Glomerular visceral epithelial cell (primary cell): ENCODE results near the gene GNMT.
"Not testable (repeated sequence)": the region's sequence is repeated elsewhere in the genome, so short reads cannot be mapped to it uniquely, and the experiment has no call there.

Experiments used
- DNase-seq: peaks from one replicate; pipeline ENCODE4 v3.0.0-alpha.2; 2016; ENCODE audit errors: extremely low spot score

Gene GNMT

DNA sequence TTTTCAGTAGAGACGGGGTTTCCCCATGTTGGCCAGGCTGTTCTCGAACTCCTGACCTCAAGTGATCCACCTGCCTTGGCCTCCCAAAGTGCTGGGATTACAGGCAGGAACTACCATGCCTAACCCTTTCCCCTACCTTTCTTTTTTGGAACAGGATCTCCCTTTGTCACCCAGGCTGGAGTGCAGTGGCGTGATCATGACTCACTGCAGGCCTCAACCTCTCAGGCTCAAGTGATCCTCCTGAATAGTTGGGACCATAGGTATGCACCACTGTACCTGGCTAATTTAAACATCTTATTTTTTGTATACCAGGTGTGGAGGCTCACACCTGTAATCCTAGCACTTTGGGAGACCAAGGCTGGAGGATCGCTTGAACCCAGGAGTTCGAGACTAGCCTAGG lies 19.2 kb upstream of the GNMT start:
- not testable (repeated sequence) for DNase-seq

GRCh38 chr6:42942444-42942843 lies 18.1 kb upstream of the GNMT start:
- DNase-seq: no peak

GRCh38 chr6:42947950-42948349 lies 12.6 kb upstream of the GNMT start:
- no peak for DNase-seq

DNA sequence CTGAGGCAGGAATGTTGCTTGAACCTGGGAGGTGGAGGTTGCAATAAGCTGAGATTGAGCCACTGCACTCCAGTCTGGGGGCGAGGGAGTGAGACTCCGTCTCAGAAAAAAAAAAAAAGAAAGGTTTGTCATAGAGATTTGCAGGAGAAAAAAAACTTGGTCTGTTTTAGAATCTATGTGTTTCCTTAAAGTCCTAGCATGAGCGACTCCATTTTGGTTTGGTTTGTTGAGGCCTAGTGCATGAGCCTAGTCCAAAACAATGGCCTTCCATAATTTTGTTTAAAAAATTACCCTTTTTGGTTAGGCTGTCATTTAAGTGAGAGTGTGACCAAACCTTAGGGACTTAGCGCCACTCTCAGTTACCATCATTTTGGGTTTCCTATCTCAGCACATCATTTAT lies 8.2 kb upstream of the GNMT start:
- DNase-seq: no peak

DNA sequence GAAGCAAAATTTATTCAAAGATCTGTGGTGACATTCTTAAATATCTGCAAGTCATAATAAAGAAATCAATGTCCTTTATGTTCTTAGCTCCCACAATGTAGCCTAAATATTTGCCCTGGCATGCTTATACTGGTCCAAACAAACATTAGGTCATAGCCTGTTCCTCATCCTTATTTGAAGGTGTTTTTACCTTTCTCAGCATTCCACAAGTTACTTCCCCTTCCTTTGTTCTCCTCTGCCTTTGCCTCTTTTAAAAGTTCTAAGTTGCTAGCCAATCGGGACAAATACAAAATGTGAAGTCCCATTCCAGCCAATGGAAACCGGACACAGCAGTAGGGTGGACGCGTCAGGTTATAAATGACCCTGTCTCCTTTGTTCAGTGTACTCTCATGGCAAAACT lies 6.1 kb upstream of the GNMT start:
- not testable (repeated sequence) for DNase-seq

- no peak for DNase-seq
These were observed 2.4 kb upstream of the GNMT start for GRCh38 chr6:42958125-42958524.

GRCh38 chr6:42959917-42960242 lies 674 bp upstream of the GNMT start:
- no peak for DNase-seq

DNA sequence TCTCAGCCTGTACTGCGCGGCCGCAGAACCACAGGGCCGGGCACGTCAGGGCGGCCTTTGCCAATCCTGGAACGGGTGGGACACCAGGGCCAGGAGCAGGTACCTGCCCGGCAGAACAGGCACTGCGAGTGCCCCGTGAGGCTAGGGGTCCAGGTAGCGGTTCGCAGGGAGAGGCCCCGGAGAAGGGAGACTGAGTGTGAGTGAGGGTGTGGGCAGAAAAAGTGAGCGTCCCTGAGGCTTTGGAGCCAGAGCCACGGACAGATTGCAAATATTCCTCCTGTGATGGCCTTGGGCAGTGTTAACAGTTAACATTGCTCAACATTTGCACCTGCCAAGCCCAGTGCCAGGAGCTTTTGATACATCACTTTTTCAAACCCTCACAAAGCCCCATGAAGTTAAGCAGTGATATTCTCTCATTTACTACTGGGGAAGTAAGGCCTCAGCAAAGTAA lies 491 bp downstream of the GNMT start:
- DNase-seq: no peak

DNA sequence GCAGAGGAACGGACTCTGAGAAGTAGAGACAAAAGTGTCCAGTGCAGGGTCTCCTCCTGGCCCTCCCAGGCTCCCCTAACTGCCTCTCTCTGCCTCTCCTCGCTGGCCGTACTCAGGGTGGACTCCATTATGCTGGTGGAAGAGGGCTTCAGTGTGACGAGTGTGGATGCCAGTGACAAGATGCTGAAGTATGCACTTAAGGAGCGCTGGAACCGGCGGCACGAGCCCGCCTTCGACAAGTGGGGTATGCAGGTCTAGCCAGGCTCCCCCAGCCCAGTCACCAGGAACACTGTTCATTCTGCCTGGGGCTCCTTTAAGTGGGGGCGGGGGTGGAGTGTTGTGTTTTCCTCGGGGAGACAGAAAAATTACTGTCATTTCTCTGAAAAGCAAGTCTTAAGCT lies 1.5 kb downstream of the GNMT start:
- no peak for DNase-seq

GRCh38 chr6:42962502-42963178 lies 2.1 kb downstream of the GNMT start:
- DNase-seq: no peak

DNA sequence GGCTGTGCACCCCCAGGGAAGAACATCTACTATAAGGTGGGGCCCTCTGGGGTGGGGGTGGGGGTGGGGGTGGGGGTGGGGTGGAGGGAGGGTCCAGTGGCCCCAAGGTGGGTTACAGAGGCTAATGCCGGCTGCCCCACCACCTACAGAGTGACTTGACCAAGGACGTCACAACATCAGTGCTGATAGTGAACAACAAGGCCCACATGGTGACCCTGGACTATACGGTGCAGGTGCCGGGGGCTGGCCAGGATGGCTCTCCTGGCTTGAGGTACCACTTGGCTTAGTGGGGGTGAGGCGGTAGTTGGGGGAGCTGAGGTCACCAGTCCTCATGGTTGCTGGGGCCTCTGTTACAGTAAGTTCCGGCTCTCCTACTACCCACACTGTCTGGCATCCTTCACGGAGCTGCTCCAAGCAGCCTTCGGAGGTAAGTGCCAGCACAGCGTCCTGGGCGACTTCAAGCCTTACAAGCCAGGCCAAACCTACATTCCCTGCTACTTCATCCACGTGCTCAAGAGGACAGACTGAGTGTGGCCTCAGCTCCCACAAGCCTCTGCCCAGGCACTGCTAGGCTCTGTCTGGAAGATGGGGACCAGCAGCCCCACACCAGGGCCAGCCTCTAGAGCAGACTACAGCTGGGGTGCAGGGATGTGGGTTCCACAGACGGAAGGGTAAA lies 2.8 kb downstream of the GNMT start:
- no peak for DNase-seq

GRCh38 chr6:42963855-42964605 lies 3.5 kb downstream of the GNMT start:
- DNase-seq: peak; percentile 48

GRCh38 chr6:42966571-42966970 lies 6.0 kb downstream of the GNMT start:
- DNase-seq: no peak

DNA sequence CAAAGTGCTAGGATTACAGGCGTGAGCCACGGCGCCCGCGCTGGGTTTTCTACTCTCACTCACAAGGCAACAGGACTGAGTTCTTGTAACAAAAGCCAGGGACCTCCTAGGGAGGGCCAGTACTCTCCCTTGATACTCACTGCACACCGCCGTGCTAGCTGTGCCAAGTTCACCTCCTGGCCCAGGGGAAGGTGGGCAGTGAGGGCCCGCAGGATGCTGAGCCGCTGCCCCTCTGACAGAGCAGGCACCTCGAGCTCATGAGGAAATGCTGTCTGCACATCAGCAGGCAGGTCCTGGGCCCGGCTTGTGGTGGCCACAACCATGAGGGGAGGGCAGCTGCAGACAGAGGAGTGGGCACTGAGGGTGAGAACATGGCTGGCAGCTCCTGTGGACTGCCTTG lies 6.7 kb downstream of the GNMT start:
- DNase-seq: no peak

DNA sequence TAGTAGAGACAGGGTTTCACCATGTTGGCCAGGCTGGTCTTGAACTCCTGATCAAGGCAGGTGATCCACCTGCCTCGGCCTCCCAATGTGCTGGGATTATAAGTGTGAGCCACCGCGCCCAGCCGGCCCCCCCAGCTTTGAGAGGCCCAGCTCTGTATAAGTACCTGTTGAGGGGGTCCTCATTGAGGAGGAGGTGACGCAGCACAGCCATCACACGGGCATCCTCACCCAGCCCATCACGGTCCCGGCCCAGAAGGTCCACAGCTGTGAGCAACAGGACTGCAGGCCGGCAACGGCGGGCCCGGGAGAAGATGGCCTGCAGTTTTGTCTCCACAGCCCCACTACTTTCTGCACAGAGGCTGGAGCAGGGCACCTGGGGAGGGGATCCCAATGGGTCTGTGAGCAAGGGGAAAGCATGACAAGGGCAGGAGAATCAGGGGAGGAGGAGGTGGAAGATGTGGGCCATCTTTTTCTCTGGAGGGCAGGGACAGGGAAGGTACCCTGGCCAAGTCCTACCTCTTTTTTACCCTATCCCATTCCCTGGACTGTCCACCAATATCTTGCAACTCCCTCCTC lies 7.7 kb downstream of the GNMT start:
- no peak for DNase-seq

- DNase-seq: no peak
These were observed 8.2 kb downstream of the GNMT start for GRCh38 chr6:42968783-42969182.

- DNase-seq: no peak
These were observed 8.9 kb downstream of the GNMT start for GRCh38 chr6:42969431-42969830.

DNA sequence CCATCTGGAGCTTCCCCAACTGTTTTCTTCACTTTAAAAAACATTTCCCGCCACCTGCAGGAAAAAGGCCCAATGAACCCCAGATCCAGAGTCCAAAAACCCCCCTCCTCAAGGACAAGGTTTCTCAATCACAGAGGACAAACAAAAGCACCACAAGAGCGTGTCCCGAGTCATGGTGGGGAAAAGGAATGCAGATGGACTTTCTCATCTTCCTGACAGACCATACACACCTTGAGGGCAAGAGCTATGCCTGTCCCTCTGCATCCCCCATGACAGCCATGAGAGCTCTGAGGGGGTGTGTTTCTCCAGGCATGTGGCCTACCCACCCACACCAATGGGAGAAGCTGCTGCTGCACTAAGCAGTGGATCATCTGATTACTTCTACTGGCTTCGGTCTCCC lies 9.4 kb downstream of the GNMT start:
- DNase-seq: no peak

DNA sequence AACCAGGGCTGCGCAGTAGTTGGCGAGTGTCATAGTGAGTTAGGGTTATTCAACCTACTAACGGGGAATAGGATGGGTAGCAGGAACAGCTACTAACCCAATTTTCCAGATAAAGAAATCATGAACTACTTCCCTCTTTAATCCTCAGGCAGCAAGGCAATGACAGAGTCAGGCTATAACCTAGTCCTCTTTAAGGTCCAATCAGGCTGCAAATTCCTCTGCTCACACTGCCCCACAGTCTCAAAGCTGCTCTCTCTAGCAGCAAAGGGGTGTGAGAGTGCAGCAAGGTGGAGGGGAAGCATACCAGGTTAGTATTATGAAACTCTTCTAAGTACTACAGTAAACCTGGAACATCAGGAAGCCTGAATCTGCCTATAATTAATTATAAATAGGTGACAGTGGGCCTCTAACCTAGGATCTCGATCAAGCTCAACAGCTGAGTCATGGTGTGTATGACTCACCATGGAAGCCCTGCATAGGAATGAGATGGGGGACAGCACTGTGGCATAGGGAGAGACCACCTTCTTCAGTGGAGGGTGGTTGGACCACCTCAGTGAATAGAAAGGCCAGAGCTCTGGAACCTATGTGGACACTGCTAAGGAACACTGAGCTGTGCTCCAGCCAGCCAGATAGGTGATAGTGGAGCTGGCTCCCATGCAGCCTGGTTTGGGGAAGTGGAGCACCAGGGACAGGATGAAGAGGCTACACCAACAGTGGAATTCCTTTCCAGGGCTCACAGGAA lies 10.5 kb downstream of the GNMT start:
- no peak for DNase-seq

DNA sequence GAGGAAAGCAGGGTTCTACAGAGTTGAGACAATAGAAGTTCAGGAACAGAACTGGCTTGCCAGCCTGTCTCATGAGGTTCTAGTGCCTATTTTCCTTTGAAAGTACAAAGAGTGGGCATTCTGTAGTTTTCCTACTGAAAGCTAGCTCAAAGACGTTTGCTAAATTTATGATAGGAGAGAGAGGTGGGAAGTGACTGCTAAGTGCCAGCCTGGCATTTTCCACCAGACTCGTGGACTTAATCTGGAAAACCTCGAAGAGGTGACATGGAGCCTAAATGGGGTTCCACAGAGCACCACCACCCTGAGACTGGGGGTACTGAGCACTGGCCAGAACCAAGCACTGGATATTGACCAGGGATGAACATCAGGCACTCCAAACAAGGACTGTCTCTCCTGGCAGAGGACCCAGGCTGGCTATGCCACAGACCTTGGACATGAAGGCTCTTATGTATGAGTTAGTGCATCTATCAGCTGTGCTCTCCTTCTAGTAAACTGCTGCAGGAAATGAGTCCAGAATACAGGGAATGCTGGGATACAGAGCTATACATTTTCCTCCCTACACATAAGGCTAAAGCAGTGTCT lies 11.3 kb downstream of the GNMT start:
- no peak for DNase-seq

DNA sequence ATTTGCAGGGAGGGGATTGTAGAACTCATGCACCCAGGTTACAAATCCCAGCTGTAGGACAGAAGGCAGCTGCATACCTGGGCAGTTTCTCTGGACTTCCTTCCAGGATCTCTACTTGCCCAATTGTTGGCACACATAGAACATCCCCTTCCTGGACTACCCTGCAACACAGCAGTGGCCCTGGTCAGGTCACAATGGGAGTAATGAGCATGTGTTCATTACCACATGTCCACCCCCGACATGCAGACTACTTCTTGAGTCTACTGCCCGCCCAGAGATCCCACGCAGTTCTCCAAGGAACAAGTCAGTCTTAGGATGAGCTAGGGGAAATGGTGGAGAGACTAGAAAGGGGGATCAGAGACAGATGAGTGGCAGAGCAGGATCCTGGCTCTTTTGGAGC lies 13.4 kb downstream of the GNMT start:
- no peak for DNase-seq
